HepG2 (cell line): ENCODE data around the gene RAI14. TPM values are rescaled to one million over a fixed set of nuclear protein-coding genes. Genes with fewer than 3 reads are reported as not detected.

ENCODE experiments used
- DPF2 ChIP-seq: sonication (generic); formaldehyde crosslinking; IDR thresholded peaks from 2 replicates; pipeline ENCODE4 v1.4.0; 2020; ENCODE audit warnings: mild to moderate bottlenecking, low read depth, missing genetic modification reagents, borderline replicate concordance
- ELF3 ChIP-seq: IDR thresholded peaks from 2 replicates; pipeline ENCODE4 v1.6.1; 2016; ENCODE audit warnings: missing genetic modification reagents, missing compliant biosample characterization
- FOXA1 ChIP-seq, 2 experiments: fragments of 450-650 bp in 1 of 2; sonication (generic) in 1 of 2; formaldehyde crosslinking in 1 of 2; IDR thresholded peaks; 2 replicates each; pipeline versions ENCODE4 v1.4.0 to v1.6.1; 2016 to 2020; ENCODE audit warnings: missing genetic modification reagents in 1 of 2
- FOXJ3 ChIP-seq: sonication (generic); formaldehyde crosslinking; IDR thresholded peaks from 2 replicates; pipeline ENCODE4 v1.4.0; 2020; ENCODE audit warnings: missing genetic modification reagents, mild to moderate bottlenecking, borderline replicate concordance
- HNF4A ChIP-seq: sonication (generic); formaldehyde crosslinking; IDR thresholded peaks from 2 replicates; pipeline ENCODE4 v1.4.0; 2020; ENCODE audit warnings: missing genetic modification reagents
- KDM2A ChIP-seq: sonication (generic); formaldehyde crosslinking; IDR thresholded peaks from 2 replicates; pipeline ENCODE4 v1.4.0; 2020; ENCODE audit warnings: low read depth, missing genetic modification reagents, borderline replicate concordance
- LCORL ChIP-seq, 2 experiments: fragments of 450-650 bp in 1 of 2; sonication (generic) in 1 of 2; formaldehyde crosslinking in 1 of 2; IDR thresholded peaks; 2 replicates each; pipeline versions ENCODE4 v1.5.0 to v1.6.1; 2017 to 2020; ENCODE audit warnings: antibody characterized with exemption in 1 of 2, missing genetic modification reagents in 1 of 2
- RARG ChIP-seq: sonication (generic); formaldehyde crosslinking; IDR thresholded peaks from 2 replicates; pipeline ENCODE4 v1.4.0; 2020; ENCODE audit warnings: low read depth, mild to moderate bottlenecking, missing genetic modification reagents
- REL ChIP-seq: sonication (generic); formaldehyde crosslinking; conservative IDR thresholded peaks from 2 replicates; pipeline ENCODE4 v1.8.0; 2022; ENCODE audit warnings: mild to moderate bottlenecking, missing genetic modification reagents, moderate library complexity
- TGIF2 ChIP-seq: IDR thresholded peaks from 2 replicates; pipeline ENCODE4 v1.6.1; 2016; ENCODE audit warnings: control low read depth, missing compliant biosample characterization
- YEATS2 ChIP-seq: sonication (generic); formaldehyde crosslinking; IDR thresholded peaks from 2 replicates; pipeline ENCODE4 v1.4.0; 2020; ENCODE audit warnings: missing genetic modification reagents, borderline replicate concordance
- ZBTB8A ChIP-seq: sonication (generic); formaldehyde crosslinking; IDR thresholded peaks from 2 replicates; pipeline ENCODE4 v1.4.0; 2020; ENCODE audit warnings: mild to moderate bottlenecking, low read depth, missing genetic modification reagents, borderline replicate concordance
- ZKSCAN8 ChIP-seq: IDR thresholded peaks from 2 replicates; pipeline ENCODE4 v1.6.1; 2016; ENCODE audit warnings: borderline replicate concordance, missing genetic modification reagents, missing compliant biosample characterization
- ZNF225 ChIP-seq: sonication (generic); formaldehyde crosslinking; IDR thresholded peaks from 2 replicates; pipeline ENCODE4 v1.4.0; 2020; ENCODE audit warnings: mild to moderate bottlenecking, missing genetic modification reagents
- ZNF331 ChIP-seq: sonication (generic); formaldehyde crosslinking; IDR thresholded peaks from 2 replicates; pipeline ENCODE4 v1.4.0; 2020; ENCODE audit warnings: missing genetic modification reagents
- ZNF468 ChIP-seq: sonication (generic); formaldehyde crosslinking; IDR thresholded peaks from 2 replicates; pipeline ENCODE4 v1.8.0; 2022; ENCODE audit warnings: mild to moderate bottlenecking, moderate library complexity, missing genetic modification reagents
- ZNF530 ChIP-seq: sonication (generic); formaldehyde crosslinking; IDR thresholded peaks from 2 replicates; pipeline ENCODE4 v1.5.0; 2020; ENCODE audit warnings: low read depth, mild to moderate bottlenecking, missing genetic modification reagents
- ZNF546 ChIP-seq: sonication (generic); formaldehyde crosslinking; conservative IDR thresholded peaks from 2 replicates; pipeline ENCODE4 v1.8.1; 2023; ENCODE audit warnings: mild to moderate bottlenecking, missing genetic modification reagents
- ZNF549 ChIP-seq: sonication (generic); formaldehyde crosslinking; IDR thresholded peaks from 2 replicates; pipeline ENCODE4 v1.5.0; 2020; ENCODE audit warnings: missing genetic modification reagents
- ZNF678 ChIP-seq: sonication (generic); formaldehyde crosslinking; IDR thresholded peaks from 2 replicates; pipeline ENCODE4 v1.4.0; 2020; ENCODE audit warnings: mild to moderate bottlenecking, missing genetic modification reagents
- ZNF75D ChIP-seq: sonication (generic); formaldehyde crosslinking; IDR thresholded peaks from 2 replicates; pipeline ENCODE4 v1.8.1; 2023; ENCODE audit warnings: missing genetic modification reagents, mild to moderate bottlenecking, borderline replicate concordance
- ZSCAN12 ChIP-seq: sonication (generic); formaldehyde crosslinking; IDR thresholded peaks from 2 replicates; pipeline ENCODE4 v1.9.0; 2021; ENCODE audit warnings: mild to moderate bottlenecking, missing genetic modification reagents
- polyA plus RNA-seq, 8 experiments: library from polyadenylated mRNA; depleted of rRNA in 3 of 8; stranded (reverse) in 7 of 8; unstranded in 1 of 8; fragments of >200 nt; fragmentation: Illumina TruSeq in 4 of 8; extraction: Trizol in 4 of 8; gene quantifications; 2 replicates each; pipeline versions ENCODE4 v1.2.1 to v1.2.3, GENCODE V29; 2011 to 2016; ENCODE audit warnings: low read depth in 4 of 8, missing spikeins in 1 of 8, mixed read lengths in 1 of 8; ENCODE audit not compliant: insufficient read depth in 1 of 8
- total RNA-seq, 5 experiments: library from RNA; depleted of rRNA; stranded (reverse); fragments of >200 nt; fragmentation: Illumina TruSeq; extraction: Trizol; gene quantifications; 2 replicates each; pipeline ENCODE4 v1.2.3, GENCODE V29; 2016; ENCODE audit warnings: low read depth in 1 of 5
- TF ChIP-seq, protein P1 (sequence below): sonication (generic); formaldehyde crosslinking; IDR thresholded peaks from 2 replicates; pipeline ENCODE4 v1.4.0; 2020; ENCODE audit warnings: missing genetic modification reagents
- TF ChIP-seq, protein P2 (sequence below): sonication (generic); formaldehyde crosslinking; IDR thresholded peaks from 2 replicates; pipeline ENCODE4 v1.8.0; 2022; ENCODE audit warnings: missing genetic modification reagents, mild to moderate bottlenecking, borderline replicate concordance
- TF ChIP-seq, protein P3 (sequence below): IDR thresholded peaks from 2 replicates; pipeline ENCODE4 v1.6.1; 2016; ENCODE audit warnings: mild to moderate bottlenecking, missing biosample characterization, missing genetic modification reagents
- TF ChIP-seq, protein P4 (sequence below): IDR thresholded peaks from 2 replicates; pipeline ENCODE4 v1.6.1; 2016; ENCODE audit warnings: low read depth, borderline replicate concordance
- TF ChIP-seq, protein P5 (sequence below): sonication (generic); formaldehyde crosslinking; IDR thresholded peaks from 2 replicates; pipeline ENCODE4 v1.4.0; 2020; ENCODE audit warnings: missing genetic modification reagents, low read depth, mild to moderate bottlenecking, borderline replicate concordance

The RAI14 gene
- total and polyA plus RNA-seq, 2 of the 13 experiments (the other 11 are each of a cell fraction or from before 2014, with no cell fraction given): 12.6 to 18.2 TPM

DNA sequence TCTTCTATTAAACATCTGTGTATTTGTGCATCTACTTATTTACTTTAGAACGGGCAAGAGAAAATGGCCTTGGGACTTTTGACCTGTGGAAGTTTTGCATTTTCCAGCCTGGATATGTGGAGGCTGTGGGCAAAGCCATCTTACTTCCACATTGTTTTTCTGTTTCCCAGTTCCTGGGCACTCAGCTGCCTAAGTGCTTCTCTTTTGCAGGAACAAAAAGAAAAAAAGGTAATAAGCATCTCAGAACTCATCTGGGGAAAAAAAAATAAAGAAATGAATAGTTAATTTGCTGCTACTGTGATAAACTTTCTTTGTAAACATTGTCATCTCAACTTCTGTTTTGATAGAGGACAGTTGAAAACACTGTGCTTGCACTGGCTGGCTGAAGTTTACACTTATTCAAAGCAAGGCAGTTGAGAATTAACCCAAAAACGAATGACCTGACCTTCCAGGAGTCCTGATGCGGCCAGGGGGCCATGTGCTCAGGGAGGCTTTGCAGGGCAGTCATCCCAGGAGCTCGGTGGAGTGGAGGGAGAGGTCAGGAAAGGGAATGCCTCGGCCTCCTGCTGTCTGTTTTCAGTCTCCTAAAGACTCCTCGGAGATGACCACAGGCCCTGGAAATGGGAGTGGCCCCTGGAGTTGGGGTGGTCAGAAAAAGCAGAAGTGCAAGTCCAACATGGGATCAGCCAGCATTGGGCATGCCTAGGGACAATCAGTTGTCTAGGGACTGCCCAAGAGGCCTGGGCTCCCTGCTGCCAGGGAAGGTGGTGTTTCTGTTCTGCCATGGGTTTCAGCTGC lies 75.5 kb downstream of the RAI14 start (continued):
- TF ChIP-seq, protein P1, sequence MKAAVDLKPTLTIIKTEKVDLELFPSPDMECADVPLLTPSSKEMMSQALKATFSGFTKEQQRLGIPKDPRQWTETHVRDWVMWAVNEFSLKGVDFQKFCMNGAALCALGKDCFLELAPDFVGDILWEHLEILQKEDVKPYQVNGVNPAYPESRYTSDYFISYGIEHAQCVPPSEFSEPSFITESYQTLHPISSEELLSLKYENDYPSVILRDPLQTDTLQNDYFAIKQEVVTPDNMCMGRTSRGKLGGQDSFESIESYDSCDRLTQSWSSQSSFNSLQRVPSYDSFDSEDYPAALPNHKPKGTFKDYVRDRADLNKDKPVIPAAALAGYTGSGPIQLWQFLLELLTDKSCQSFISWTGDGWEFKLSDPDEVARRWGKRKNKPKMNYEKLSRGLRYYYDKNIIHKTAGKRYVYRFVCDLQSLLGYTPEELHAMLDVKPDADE (CRISPR knock-in tag): no peak
- TF ChIP-seq ZKSCAN8 (CRISPR knock-in tag) (no peak), ZSCAN12 (CRISPR knock-in tag) (no peak), ZNF468 (no peak), ZNF75D (CRISPR knock-in tag) (no peak), DPF2 (peak; percentile 37; the same call in 1 of the 2 replicates), FOXJ3 (CRISPR knock-in tag) (peak; percentile 54; the same call in 1 of the 2 replicates), ELF3 (CRISPR knock-in tag) (0 out of 2 replicates have a peak, but pooled peaks have one; percentile 36), REL (no peak), ZNF546 (CRISPR knock-in tag) (no peak), ZNF331 (no peak), LCORL (IDR thresholded peaks at IDR 0.05) (no peak), LCORL (CRISPR knock-in tag; IDR thresholded peaks at IDR 0.05) (peak; percentile 68; the same call in 1 of the 2 replicates), RARG (no peak), ZBTB8A (CRISPR knock-in tag) (no peak), HNF4A (CRISPR knock-in tag) (peak; percentile 71), ZNF678 (no peak), ZNF225 (CRISPR knock-in tag) (no peak), ZNF549 (CRISPR knock-in tag) (no peak), YEATS2 (CRISPR knock-in tag) (no peak), KDM2A (CRISPR knock-in tag) (no peak), ZNF530 (CRISPR knock-in tag) (no peak), TGIF2 (CRISPR knock-in tag) (no peak), FOXA1 (IDR thresholded peaks at IDR 0.05) (no peak), FOXA1 (CRISPR knock-in tag; IDR thresholded peaks at IDR 0.05) (peak; percentile 36)
- TF ChIP-seq, protein P2, sequence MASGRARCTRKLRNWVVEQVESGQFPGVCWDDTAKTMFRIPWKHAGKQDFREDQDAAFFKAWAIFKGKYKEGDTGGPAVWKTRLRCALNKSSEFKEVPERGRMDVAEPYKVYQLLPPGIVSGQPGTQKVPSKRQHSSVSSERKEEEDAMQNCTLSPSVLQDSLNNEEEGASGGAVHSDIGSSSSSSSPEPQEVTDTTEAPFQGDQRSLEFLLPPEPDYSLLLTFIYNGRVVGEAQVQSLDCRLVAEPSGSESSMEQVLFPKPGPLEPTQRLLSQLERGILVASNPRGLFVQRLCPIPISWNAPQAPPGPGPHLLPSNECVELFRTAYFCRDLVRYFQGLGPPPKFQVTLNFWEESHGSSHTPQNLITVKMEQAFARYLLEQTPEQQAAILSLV: no peak
- TF ChIP-seq, protein P3, sequence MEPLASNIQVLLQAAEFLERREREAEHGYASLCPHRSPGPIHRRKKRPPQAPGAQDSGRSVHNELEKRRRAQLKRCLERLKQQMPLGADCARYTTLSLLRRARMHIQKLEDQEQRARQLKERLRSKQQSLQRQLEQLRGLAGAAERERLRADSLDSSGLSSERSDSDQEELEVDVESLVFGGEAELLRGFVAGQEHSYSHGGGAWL (CRISPR knock-in tag): no peak
- TF ChIP-seq, protein P4, sequence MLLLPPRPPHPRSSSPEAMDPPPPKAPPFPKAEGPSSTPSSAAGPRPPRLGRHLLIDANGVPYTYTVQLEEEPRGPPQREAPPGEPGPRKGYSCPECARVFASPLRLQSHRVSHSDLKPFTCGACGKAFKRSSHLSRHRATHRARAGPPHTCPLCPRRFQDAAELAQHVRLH (CRISPR knock-in tag): 0 out of 2 replicates have a peak, but pooled peaks have one; percentile 8
- TF ChIP-seq, protein P5, sequence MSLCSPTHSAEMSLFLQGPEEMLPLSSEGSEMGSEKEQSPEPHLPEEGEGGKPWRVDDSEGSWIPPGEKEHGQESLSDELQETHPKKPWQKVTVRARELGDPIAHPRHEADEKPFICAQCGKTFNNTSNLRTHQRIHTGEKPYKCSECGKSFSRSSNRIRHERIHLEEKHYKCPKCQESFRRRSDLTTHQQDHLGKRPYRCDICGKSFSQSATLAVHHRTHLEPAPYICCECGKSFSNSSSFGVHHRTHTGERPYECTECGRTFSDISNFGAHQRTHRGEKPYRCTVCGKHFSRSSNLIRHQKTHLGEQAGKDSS (CRISPR knock-in tag): no peak
